Kidney (tissue), 14 donors: Measurements from ENCODE around the gene NPL. TPM values are rescaled to one million over a fixed set of nuclear protein-coding genes. Genes with fewer than 3 reads are reported as not detected.

Experiments used
- DNase-seq, 5 donors: peaks; one replicate each; pipeline ENCODE4 v3.0.0-alpha.2; 2013 to 2020
- FAIRE-seq: peaks from 2 replicates; lab custom pipeline; 2012; peaks lifted over from hg19 to GRCh38; lab: Jason Lieb, UNC
- H3K27ac ChIP-seq, 2 donors: one replicate each; pipeline ENCODE4 v1.7.0; 2013; ENCODE audit warnings: low read depth in 2 of 2, low read length in 2 of 2, inconsistent platforms in 1 of 2
- H3K27me3 ChIP-seq: one replicate; pipeline ENCODE4 v1.7.1; 2013; ENCODE audit warnings: low read length, inconsistent platforms; ENCODE audit not compliant: control insufficient read depth, insufficient read depth
- H3K36me3 ChIP-seq, 3 donors: one replicate each; pipeline versions ENCODE4 v1.7.0 to v1.7.1; 2013; ENCODE audit warnings: low read length in 3 of 3, control low read depth in 1 of 3, inconsistent platforms in 1 of 3; ENCODE audit not compliant: insufficient read depth in 3 of 3, control insufficient read depth in 2 of 3
- H3K4me1 ChIP-seq, 3 donors: one replicate each; pipeline versions ENCODE4 v1.7.0 to v1.7.1; 2013; ENCODE audit warnings: low read length in 3 of 3, inconsistent platforms in 1 of 3, low read depth in 1 of 3; ENCODE audit not compliant: control insufficient read depth in 2 of 3, insufficient read depth in 2 of 3
- H3K4me3 ChIP-seq, 3 donors: one replicate each; pipeline versions ENCODE4 v1.7.0 to v1.8.1; 2013; ENCODE audit warnings: low read length in 3 of 3, control low read depth in 1 of 3, inconsistent platforms in 1 of 3
- H3K9ac ChIP-seq, 3 donors: one replicate each; pipeline versions ENCODE4 v1.7.0 to v1.7.1; 2013; ENCODE audit warnings: low read length in 3 of 3, control low read depth in 1 of 3, inconsistent platforms in 1 of 3
- H3K9me3 ChIP-seq, 3 donors: one replicate each; pipeline versions ENCODE4 v1.7.0 to v1.7.1; 2013; ENCODE audit warnings: low read length in 3 of 3, control low read depth in 1 of 3, inconsistent platforms in 1 of 3; ENCODE audit not compliant: control insufficient read depth in 2 of 3, insufficient read depth in 1 of 3
- CTCF ChIP-seq: IDR thresholded peaks from 3 replicates; pipeline ENCODE4 v1.5.1; 2012; ENCODE audit warnings: mild to moderate bottlenecking, moderate library complexity, borderline replicate concordance; ENCODE audit not compliant: insufficient read depth; ENCODE audit errors: extremely low read depth
- intact Hi-C: fragments of 100-400 bp; cut with DNase I; formaldehyde crosslinking; loops from one replicate; pipeline ENCODE4 v1.11.1; 2022
- polyA plus RNA-seq: library from polyadenylated mRNA; stranded (reverse); fragments of 350-450 nt; fragmentation: Illumina TruSeq; extraction: RNeasy Lipid Tissue Mini Kit (QIAGEN cat#74804); gene quantifications from one replicate; pipeline ENCODE4 v1.2.3, GENCODE V29; 2014; ENCODE audit warnings: low read depth, low replicate concordance; ENCODE audit not compliant: insufficient read depth
- total RNA-seq: library from RNA; stranded (reverse); fragmentation: NEBNext Ultra II Directional; extraction: Animal tissue kit (Norgen Biotek cat#: 25700); gene quantifications from one replicate; pipeline ENCODE4 v1.2.1, GENCODE V29; 2021
- donor health status: control.
- donor health status: control.
- donor health status: control.
- donor health status: control.
- donor health status: control.
- donor health status: DM: yes; HTN: yes; CAD: no.
- donor health status: Normal renal cell carcinoma (clear cell type).

The NPL gene
- total and polyA plus RNA-seq, 2 donors from 2014 or later: 15.7 to 69.4 TPM

- no peak overlapping the region for H3K4me3 ChIP-seq
- no peaks in the 10 kb centered on the region for H3K4me1 ChIP-seq
- DNase-seq: no peak
- peaks cover 18 to 94% (median 57%) of the 10 kb centered on the region in 3 donors for H3K36me3 ChIP-seq
- intact Hi-C loops: no loop called here
- no peaks in the 10 kb centered on the region for H3K9me3 ChIP-seq
- no peaks in the 10 kb centered on the region for H3K27me3 ChIP-seq
- H3K27ac ChIP-seq: no peak overlapping the region
- TF ChIP-seq CTCF: no peak
- FAIRE-seq: no peak
- no peak overlapping the region for H3K9ac ChIP-seq
Observed at GRCh38 chr1:182860658-182861057, 71.1 kb downstream of the NPL start.

GRCh38 chr1:182861994-182862393 lies 72.4 kb downstream of the NPL start:
- Histone ChIP-seq H3K36me3 (peaks cover 20 to 94% (median 57%) of the 10 kb centered on the region in 3 donors), H3K9me3 (no peaks in the 10 kb centered on the region), H3K27me3 (no peaks in the 10 kb centered on the region), H3K4me1 (no peaks in the 10 kb centered on the region), H3K27ac (no peak overlapping the region), H3K9ac (no peak overlapping the region), H3K4me3 (no peak overlapping the region)
- no peak for TF ChIP-seq CTCF
- FAIRE-seq (no peak), DNase-seq (no peak)
- intact Hi-C loops: no loop called here

GRCh38 chr1:182862827-182863226 lies 73.3 kb downstream of the NPL start:
- no peak for TF ChIP-seq CTCF
- Histone ChIP-seq H3K27me3 (no peaks in the 10 kb centered on the region), H3K9me3 (no peaks in the 10 kb centered on the region), H3K9ac (no peak overlapping the region), H3K4me3 (no peak overlapping the region), H3K27ac (no peak overlapping the region), H3K4me1 (no peaks in the 10 kb centered on the region), H3K36me3 (peaks cover 17 to 91% (median 55%) of the 10 kb centered on the region in 3 donors)
- no peak for FAIRE-seq
- DNase-seq: no peak
- intact Hi-C loops: no loop called here

- DNase-seq (no peak), FAIRE-seq (no peak)
- intact Hi-C loops: no loop called here
Observed at GRCh38 chr1:182863940-182864339, 74.4 kb downstream of the NPL start.

More at GRCh38 chr1:182863940-182864339, 74.4 kb downstream of the NPL start:
- Histone ChIP-seq H3K9me3 (peaks cover 0 to under 1% (median 0%) of the 10 kb centered on the region in 3 donors), H3K36me3 (peaks cover 17 to 85% (median 51%) of the 10 kb centered on the region in 3 donors), H3K9ac (no peak overlapping the region), H3K4me3 (no peak overlapping the region), H3K27ac (no peak overlapping the region), H3K27me3 (no peaks in the 10 kb centered on the region), H3K4me1 (no peaks in the 10 kb centered on the region)
- TF ChIP-seq CTCF: no peak
